SK-N-SH treated with all-trans-retinoic acid at 6 μM for 48 hours (cell line): Measurements from ENCODE around the gene VCAN.
A peak's percentile ranks its signal among the peaks of the same experiment; 100 is the strongest.

ENCODE experiments used
- ATAC-seq: fragments of 200-7000 bp; cut with Tn5 transposase; 3 replicates; pipeline ENCODE4 v1.9.1; 2020; ENCODE audit warnings: mild to moderate bottlenecking, moderate library complexity
- ARNTL ChIP-seq: fragments of 450-650 bp; formaldehyde crosslinking; IDR thresholded peaks from 2 replicates; pipeline ENCODE4 v1.5.0; 2020; ENCODE audit warnings: low read depth, mild to moderate bottlenecking, moderate library complexity, borderline replicate concordance
- BACH2 ChIP-seq: fragments of 250-450 bp; sonication (Bioruptor Pico); IDR thresholded peaks from 2 replicates; pipeline ENCODE4 v1.9.0; 2021; ENCODE audit warnings: mild to moderate bottlenecking, borderline replicate concordance
- CREB5 ChIP-seq: fragments of 250-450 bp; sonication (Bioruptor Pico); IDR thresholded peaks from 2 replicates; pipeline ENCODE4 v1.5.1; 2020; ENCODE audit warnings: low read depth, mild to moderate bottlenecking, moderate library complexity
- CSDC2 ChIP-seq: fragments of 250-450 bp; sonication (Bioruptor Pico); IDR thresholded peaks from 2 replicates; pipeline ENCODE4 v1.5.0; 2020; ENCODE audit warnings: mild to moderate bottlenecking, moderate library complexity
- CSRNP3 ChIP-seq: fragments of 250-450 bp; sonication (Bioruptor Pico); IDR thresholded peaks from 2 replicates; pipeline ENCODE4 v1.5.1; 2021; ENCODE audit warnings: mild to moderate bottlenecking, moderate library complexity
- ESRRG ChIP-seq: fragments of 250-450 bp; sonication (Bioruptor Pico); IDR thresholded peaks from 2 replicates; pipeline ENCODE4 v1.6.1; 2021; ENCODE audit warnings: mild to moderate bottlenecking
- GLIS3 ChIP-seq: fragments of 250-450 bp; sonication (Bioruptor Pico); IDR thresholded peaks from 2 replicates; pipeline ENCODE4 v1.5.0; 2020; ENCODE audit warnings: mild to moderate bottlenecking, moderate library complexity
- ISL1 ChIP-seq: fragments of 250-450 bp; sonication (Bioruptor Pico); IDR thresholded peaks from 2 replicates; pipeline ENCODE4 v2.1.2; 2022; ENCODE audit warnings: mild to moderate bottlenecking, moderate library complexity
- OSR1 ChIP-seq: fragments of 250-450 bp; sonication (Bioruptor Pico); IDR thresholded peaks from 2 replicates; pipeline ENCODE4 v1.8.0; 2022; ENCODE audit warnings: moderate library complexity, mild to moderate bottlenecking, inconsistent platforms
- PATZ1 ChIP-seq: fragments of 250-450 bp; sonication (Bioruptor Pico); IDR thresholded peaks from 2 replicates; pipeline ENCODE4 v1.8.0; 2020; ENCODE audit warnings: mild to moderate bottlenecking, moderate library complexity, borderline replicate concordance
- POU6F1 ChIP-seq: fragments of 250-450 bp; sonication (Bioruptor Pico); IDR thresholded peaks from 2 replicates; pipeline ENCODE4 v1.8.0; 2021; ENCODE audit warnings: low read depth, mild to moderate bottlenecking, moderate library complexity, borderline replicate concordance
- PPARA ChIP-seq: fragments of 250-450 bp; sonication (Bioruptor Pico); IDR thresholded peaks from 2 replicates; pipeline ENCODE4 v1.5.0; 2020; ENCODE audit warnings: mild to moderate bottlenecking, borderline replicate concordance
- RARB ChIP-seq: fragments of 250-450 bp; sonication (Bioruptor Pico); IDR thresholded peaks from 2 replicates; pipeline ENCODE4 v1.8.0; 2021; ENCODE audit warnings: mild to moderate bottlenecking, moderate library complexity
- SNAI2 ChIP-seq: fragments of 250-450 bp; sonication (Bioruptor Pico); IDR thresholded peaks from 2 replicates; pipeline ENCODE4 v1.5.0; 2020; ENCODE audit warnings: mild to moderate bottlenecking, moderate library complexity
- TCF4 ChIP-seq: fragments of 250-450 bp; sonication (Bioruptor Pico); IDR thresholded peaks from 2 replicates; pipeline ENCODE4 v1.8.0; 2021; ENCODE audit warnings: mild to moderate bottlenecking, moderate library complexity, borderline replicate concordance
- TOX ChIP-seq: fragments of 250-450 bp; sonication (Bioruptor Pico); IDR thresholded peaks from 2 replicates; pipeline ENCODE4 v1.8.0; 2021; ENCODE audit warnings: mild to moderate bottlenecking, moderate library complexity, borderline replicate concordance
- TSHZ2 ChIP-seq: fragments of 250-450 bp; sonication (Bioruptor Pico); IDR thresholded peaks from 2 replicates; pipeline ENCODE4 v1.5.0; 2020; ENCODE audit warnings: mild to moderate bottlenecking, moderate library complexity
- ZC3H10 ChIP-seq: fragments of 250-450 bp; sonication (Bioruptor Pico); IDR thresholded peaks from 2 replicates; pipeline ENCODE4 v1.5.1; 2021; ENCODE audit warnings: mild to moderate bottlenecking, moderate library complexity
- ZFP3 ChIP-seq: fragments of 250-450 bp; sonication (Bioruptor Pico); IDR thresholded peaks from 2 replicates; pipeline ENCODE4 v1.5.0; 2020; ENCODE audit warnings: mild to moderate bottlenecking, moderate library complexity
- ZFP30 ChIP-seq: fragments of 450-650 bp; formaldehyde crosslinking; IDR thresholded peaks from 2 replicates; pipeline ENCODE4 v1.5.0; 2022; ENCODE audit warnings: mild to moderate bottlenecking, moderate library complexity
- ZNF565 ChIP-seq: fragments of 450-650 bp; formaldehyde crosslinking; conservative IDR thresholded peaks from 2 replicates; pipeline ENCODE4 v1.5.0; 2020; ENCODE audit warnings: low read depth, mild to moderate bottlenecking, moderate library complexity
- ZNF70 ChIP-seq: fragments of 450-650 bp; formaldehyde crosslinking; IDR thresholded peaks from 2 replicates; pipeline ENCODE4 v1.5.0; 2020; ENCODE audit warnings: mild to moderate bottlenecking, moderate library complexity
- ZNF8 ChIP-seq: fragments of 450-650 bp; formaldehyde crosslinking; IDR thresholded peaks from 2 replicates; pipeline ENCODE4 v1.5.0; 2020; ENCODE audit warnings: mild to moderate bottlenecking, moderate library complexity

The VCAN gene

GRCh38 chr5:83474161-83474796, 2.7 kb downstream of the VCAN start:
- ATAC-seq: peak; percentile 60
- TF ChIP-seq TCF4 (CRISPR knock-in tag) (no peak), ZFP30 (CRISPR knock-in tag) (no peak), RARB (no peak), PPARA (CRISPR knock-in tag) (no peak), ZNF70 (CRISPR knock-in tag) (no peak), ZC3H10 (CRISPR knock-in tag) (no peak), ISL1 (no peak), ZNF565 (CRISPR knock-in tag) (0 out of 2 replicates have a peak, but pooled peaks have one; percentile 31), ARNTL (no peak), OSR1 (CRISPR knock-in tag) (no peak), BACH2 (no peak), CSRNP3 (CRISPR knock-in tag) (no peak), ESRRG (CRISPR knock-in tag) (no peak), PATZ1 (CRISPR knock-in tag) (peak; percentile 85; the same call in 1 of the 2 replicates), CSDC2 (no peak), TSHZ2 (CRISPR knock-in tag) (0 out of 2 replicates have a peak, but pooled peaks have one; percentile 25), ZFP3 (CRISPR knock-in tag) (no peak), CREB5 (CRISPR knock-in tag) (no peak), TOX (CRISPR knock-in tag) (no peak), ZNF8 (peak; percentile 81), SNAI2 (CRISPR knock-in tag) (no peak), GLIS3 (CRISPR knock-in tag) (0 out of 2 replicates have a peak, but pooled peaks have one; percentile 68), POU6F1 (CRISPR knock-in tag) (no peak)

GRCh38 chr5:83474991-83475390, 3.4 kb downstream of the VCAN start:
- ATAC-seq: no peak
- TF ChIP-seq ARNTL (no peak), BACH2 (no peak), ESRRG (CRISPR knock-in tag) (no peak)

GRCh38 chr5:83475391-83475863, 3.9 kb downstream of the VCAN start:
- ATAC-seq: peak; percentile 30
- no peak for TF ChIP-seq CSRNP3 (CRISPR knock-in tag)
- 0 out of 2 replicates have a peak, but pooled peaks have one; percentile 8 for TF ChIP-seq ZC3H10 (CRISPR knock-in tag)
- TF ChIP-seq ISL1: peak; percentile 52
